Coronary artery (tissue), 2 donors: ENCODE data around the gene TMEM208.

Experiments
- DNase-seq: peaks from one replicate; pipeline ENCODE4 v3.0.0-alpha.2; 2017; ENCODE audit warnings: low spot score
- H3K27ac ChIP-seq, 2 donors: fragments of 200-600 bp; sonication (generic); one replicate each; pipeline ENCODE4 v1.5.1; 2016 to 2019
- H3K4me3 ChIP-seq: fragments of 200-600 bp; sonication (generic); 2 replicates; pipeline ENCODE4 v1.5.1; 2016; ENCODE audit warnings: mild to moderate bottlenecking, moderate library complexity
- CTCF ChIP-seq: fragments of 200-600 bp; sonication (generic); IDR thresholded peaks from one replicate; pipeline ENCODE4 v1.5.1; 2019; ENCODE audit warnings: antibody characterized with exemption

TMEM208 gene

GRCh38 chr16:67229906-67230808, 3.2 kb downstream of the TMEM208 start:
- TF ChIP-seq CTCF, result no peak
- no peak for DNase-seq
- no peak overlapping the region for H3K4me3 ChIP-seq
- H3K27ac ChIP-seq, result no peak overlapping the region

GRCh38 chr16:67230809-67231660, 4.1 kb downstream of the TMEM208 start:
- Histone ChIP-seq H3K27ac (no peak overlapping the region), H3K4me3 (no peak overlapping the region)
- TF ChIP-seq CTCF, result no peak
- no peak for DNase-seq

- TF ChIP-seq CTCF, result no peak
- no peak overlapping the region for H3K4me3 ChIP-seq
- no peak for DNase-seq
- H3K27ac ChIP-seq, result no peak overlapping the region
Measured at GRCh38 chr16:67233596-67233995, 6.7 kb downstream of the TMEM208 start.

GRCh38 chr16:67234180-67234597, 7.3 kb downstream of the TMEM208 start:
- TF ChIP-seq CTCF, result no peak
- no peak for DNase-seq
- Histone ChIP-seq H3K4me3 (no peak overlapping the region), H3K27ac (no peak overlapping the region)

GRCh38 chr16:67235816-67236562, 9.1 kb downstream of the TMEM208 start:
- no peak for TF ChIP-seq CTCF
- Histone ChIP-seq H3K4me3 (no peak overlapping the region), H3K27ac (no peak overlapping the region)
- no peak for DNase-seq

- DNase-seq, result peak; percentile 74
- TF ChIP-seq CTCF, result no peak
- H3K4me3 ChIP-seq, result no peak overlapping the region
- H3K27ac ChIP-seq, result no peak overlapping the region
Measured at GRCh38 chr16:67236563-67237395, 9.8 kb downstream of the TMEM208 start.
